Upper lobe of left lung (tissue), 4 donors: ENCODE data around the gene FGA.

Experiments
- EP300 ChIP-seq, 4 donors: sonication (generic); formaldehyde crosslinking; IDR thresholded peaks; one replicate each; pipeline ENCODE4 v1.5.1; 2017; ENCODE audit warnings: antibody characterized with exemption in 4 of 4, control low read depth in 2 of 4
- POLR2AphosphoS5 ChIP-seq, 2 donors: sonication (generic); formaldehyde crosslinking; IDR thresholded peaks; one replicate each; pipeline ENCODE4 v1.5.1; 2017; ENCODE audit warnings: antibody characterized with exemption in 2 of 2
- TF ChIP-seq, protein P1 (sequence below), 6 experiments: fragments of 450-650 bp in 4 of 6; fragments of 200-600 bp in 2 of 6; sonication (generic) in 2 of 6; IDR thresholded peaks; one replicate each; pipeline ENCODE4 v1.5.1; 2016 to 2019; ENCODE audit warnings: antibody characterized with exemption in 6 of 6

DNA sequence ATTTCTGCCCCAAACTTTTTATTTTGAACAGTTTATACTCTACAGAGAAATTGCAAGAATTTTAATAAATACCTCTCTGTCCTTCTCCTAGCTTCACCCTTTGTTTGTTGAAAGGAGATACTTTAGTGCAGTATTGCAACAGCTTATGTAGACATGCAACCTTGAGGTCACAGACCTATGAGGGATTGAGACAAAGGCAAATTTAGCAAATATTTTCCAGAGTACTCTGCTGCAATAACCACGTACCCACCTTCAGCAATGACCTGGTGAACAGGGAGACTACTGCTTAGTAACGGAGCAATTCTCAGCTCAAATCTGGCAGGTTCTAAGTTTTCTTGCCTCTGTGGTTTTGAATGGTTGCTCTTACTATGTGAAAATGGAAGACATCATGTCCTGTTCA is 13.2 kb downstream of the FGA start:
- TF ChIP-seq, protein P1, sequence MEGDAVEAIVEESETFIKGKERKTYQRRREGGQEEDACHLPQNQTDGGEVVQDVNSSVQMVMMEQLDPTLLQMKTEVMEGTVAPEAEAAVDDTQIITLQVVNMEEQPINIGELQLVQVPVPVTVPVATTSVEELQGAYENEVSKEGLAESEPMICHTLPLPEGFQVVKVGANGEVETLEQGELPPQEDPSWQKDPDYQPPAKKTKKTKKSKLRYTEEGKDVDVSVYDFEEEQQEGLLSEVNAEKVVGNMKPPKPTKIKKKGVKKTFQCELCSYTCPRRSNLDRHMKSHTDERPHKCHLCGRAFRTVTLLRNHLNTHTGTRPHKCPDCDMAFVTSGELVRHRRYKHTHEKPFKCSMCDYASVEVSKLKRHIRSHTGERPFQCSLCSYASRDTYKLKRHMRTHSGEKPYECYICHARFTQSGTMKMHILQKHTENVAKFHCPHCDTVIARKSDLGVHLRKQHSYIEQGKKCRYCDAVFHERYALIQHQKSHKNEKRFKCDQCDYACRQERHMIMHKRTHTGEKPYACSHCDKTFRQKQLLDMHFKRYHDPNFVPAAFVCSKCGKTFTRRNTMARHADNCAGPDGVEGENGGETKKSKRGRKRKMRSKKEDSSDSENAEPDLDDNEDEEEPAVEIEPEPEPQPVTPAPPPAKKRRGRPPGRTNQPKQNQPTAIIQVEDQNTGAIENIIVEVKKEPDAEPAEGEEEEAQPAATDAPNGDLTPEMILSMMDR (IDR thresholded peaks at IDR 0.05) = no peak
- TF ChIP-seq POLR2AphosphoS5 (IDR thresholded peaks at IDR 0.05) (no peak), EP300 (IDR thresholded peaks at IDR 0.05) (no peak)
